ENCODE data around the gene ZNF652.

The ZNF652 gene

GRCh38 chr17:49318435-49318965 lies 43.5 kb downstream of the ZNF652 start:
- in situ Hi-C loops (cut with MboI; ENCODE audit: low sequenced_read_pairs), result loop anchor here (5.0 to 25.0 kb wide), 2 partner anchors 64 to 244 kb away; no protein-coding TSS in a partner anchor

- in situ Hi-C loops (cut with MboI; ENCODE audit: low sequenced_read_pairs), result loop anchor here (5.0 to 25.0 kb wide), 2 partner anchors 65 to 245 kb away; no protein-coding TSS in a partner anchor
Measured at GRCh38 chr17:49316889-49317675, 45.0 kb downstream of the ZNF652 start.

- in situ Hi-C loops (cut with MboI; ENCODE audit: low sequenced_read_pairs), result loop anchor here (5.0 to 25.0 kb wide), 2 partner anchors 66 to 246 kb away; no protein-coding TSS in a partner anchor
Measured at GRCh38 chr17:49316258-49316570, 45.8 kb downstream of the ZNF652 start.

- in situ Hi-C loops (cut with MboI; ENCODE audit: low sequenced_read_pairs), result loop anchor here (5.0 to 25.0 kb wide), 2 partner anchors 67 to 247 kb away; no protein-coding TSS in a partner anchor
Measured at GRCh38 chr17:49315551-49316257, 46.3 kb downstream of the ZNF652 start.

- in situ Hi-C loops (cut with MboI; ENCODE audit: low sequenced_read_pairs), result loop anchor here (25.0 kb wide), 1 partner anchor 250 kb away; no protein-coding TSS in a partner anchor
Measured at GRCh38 chr17:49312722-49313121, 49.3 kb downstream of the ZNF652 start.

- in situ Hi-C loops (cut with MboI; ENCODE audit: low sequenced_read_pairs), result loop anchor here (25.0 kb wide), 1 partner anchor 262 kb away; no protein-coding TSS in a partner anchor
Measured at GRCh38 chr17:49299996-49300395, 62.1 kb downstream of the ZNF652 start.

GRCh38 chr17:49298371-49298976 lies 63.6 kb downstream of the ZNF652 start:
- in situ Hi-C loops (cut with MboI; ENCODE audit: low sequenced_read_pairs), result no loop called here

GRCh38 chr17:49297141-49297540 lies 64.9 kb downstream of the ZNF652 start:
- in situ Hi-C loops (cut with MboI; ENCODE audit: low sequenced_read_pairs), result no loop called here

- in situ Hi-C loops (cut with MboI; ENCODE audit: low sequenced_read_pairs), result no loop called here
Measured at GRCh38 chr17:49294122-49294521, 67.9 kb downstream of the ZNF652 start.

- in situ Hi-C loops (cut with MboI; ENCODE audit: low sequenced_read_pairs), result no loop called here
Measured at GRCh38 chr17:49292901-49293300, 69.1 kb downstream of the ZNF652 start.

GRCh38 chr17:49291929-49292328 lies 70.1 kb downstream of the ZNF652 start:
- in situ Hi-C loops (cut with MboI; ENCODE audit: low sequenced_read_pairs), result no loop called here

GRCh38 chr17:49290690-49291359 lies 71.2 kb downstream of the ZNF652 start:
- in situ Hi-C loops (cut with MboI; ENCODE audit: low sequenced_read_pairs), result no loop called here

GRCh38 chr17:49288388-49288787 lies 73.7 kb downstream of the ZNF652 start:
- in situ Hi-C loops (cut with MboI; ENCODE audit: low sequenced_read_pairs), result loop anchor here (10.0 kb wide), 1 partner anchor 114 kb away; no protein-coding TSS in a partner anchor

- in situ Hi-C loops (cut with MboI; ENCODE audit: low sequenced_read_pairs), result loop anchor here (10.0 kb wide), 1 partner anchor 113 kb away; no protein-coding TSS in a partner anchor
Measured at GRCh38 chr17:49287481-49287880, 74.6 kb downstream of the ZNF652 start.

- in situ Hi-C loops (cut with MboI; ENCODE audit: low sequenced_read_pairs), result loop anchor here (10.0 kb wide), 1 partner anchor 112 kb away; no protein-coding TSS in a partner anchor
Measured at GRCh38 chr17:49286261-49286973, 75.6 kb downstream of the ZNF652 start.

- in situ Hi-C loops (cut with MboI; ENCODE audit: low sequenced_read_pairs), result loop anchor here (10.0 kb wide), 1 partner anchor 111 kb away; no protein-coding TSS in a partner anchor
Measured at GRCh38 chr17:49285716-49286115, 76.3 kb downstream of the ZNF652 start.

- in situ Hi-C loops (cut with MboI; ENCODE audit: low sequenced_read_pairs), result loop anchor here (10.0 kb wide), 1 partner anchor 106 kb away; no protein-coding TSS in a partner anchor
Measured at GRCh38 chr17:49280918-49281317, 81.1 kb downstream of the ZNF652 start.

- in situ Hi-C loops (cut with MboI; ENCODE audit: low sequenced_read_pairs), result loop anchor here (10.0 kb wide), 1 partner anchor 105 kb away; no protein-coding TSS in a partner anchor
Measured at GRCh38 chr17:49280061-49280460, 82.0 kb downstream of the ZNF652 start.

GRCh38 chr17:49279263-49280015 lies 82.6 kb downstream of the ZNF652 start:
- in situ Hi-C loops (cut with MboI; ENCODE audit: low sequenced_read_pairs), result loop anchor here (10.0 kb wide), 1 partner anchor 105 kb away; no protein-coding TSS in a partner anchor

All from HL-60/S4 (cell line).